GM03348 (cell line): ENCODE measurements around the gene TFCP2.

Source experiments
- DNase-seq: peaks from one replicate; pipeline ENCODE4 v3.0.0; 2012; ENCODE audit warnings: low spot score

Gene TFCP2

GRCh38 chr12:51150777-51151176, 22.2 kb downstream of the TFCP2 start:
- DNase-seq, result no peak

- no peak for DNase-seq
Measured at GRCh38 chr12:51147309-51147708, 25.6 kb downstream of the TFCP2 start.

DNA sequence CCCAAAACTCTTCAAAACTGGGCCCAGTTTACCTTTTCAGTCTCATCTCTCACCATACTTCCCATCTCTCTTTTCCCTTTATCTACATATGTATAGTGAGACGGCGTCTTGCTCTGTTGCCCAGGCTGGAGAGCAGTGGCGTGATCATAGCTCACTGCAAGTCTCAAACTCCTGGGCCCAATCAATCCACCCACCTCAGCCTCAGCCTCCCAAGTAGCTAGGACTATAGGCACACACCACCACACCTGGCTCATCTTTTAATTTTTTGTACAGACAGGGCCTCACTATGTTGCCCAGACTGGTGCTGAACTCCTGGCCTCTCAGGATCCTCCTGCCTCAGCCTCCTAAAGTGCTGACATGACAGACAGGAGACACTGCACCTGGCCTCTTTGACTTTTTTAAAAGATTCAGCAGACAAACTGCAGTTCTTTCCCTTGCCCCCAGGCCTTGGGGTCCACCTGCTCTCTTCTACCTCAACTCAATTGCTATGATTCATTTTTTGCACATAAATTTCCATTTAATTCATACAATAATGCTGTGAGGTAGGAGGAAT, 33.6 kb downstream of the TFCP2 start:
- no peak for DNase-seq

DNA sequence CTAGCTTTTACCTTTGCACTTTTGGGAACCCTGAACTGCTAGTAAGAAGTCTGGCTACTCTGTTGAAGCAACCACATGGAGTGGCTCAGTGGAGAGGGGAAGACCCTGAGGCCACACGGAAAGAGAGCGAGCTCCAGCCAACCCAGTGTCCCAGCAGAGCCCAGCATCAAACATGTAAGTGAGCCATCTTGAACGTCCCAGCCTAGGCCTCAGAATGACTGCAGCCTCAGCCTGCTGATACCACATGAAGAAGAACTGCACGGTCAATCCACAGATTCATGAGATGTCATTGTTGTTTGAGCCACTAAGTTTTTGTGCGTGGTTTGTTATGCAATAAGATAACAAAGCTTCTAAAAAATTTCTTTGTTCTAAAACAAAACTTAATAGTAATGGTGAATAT, 40.2 kb downstream of the TFCP2 start:
- DNase-seq, result no peak

DNA sequence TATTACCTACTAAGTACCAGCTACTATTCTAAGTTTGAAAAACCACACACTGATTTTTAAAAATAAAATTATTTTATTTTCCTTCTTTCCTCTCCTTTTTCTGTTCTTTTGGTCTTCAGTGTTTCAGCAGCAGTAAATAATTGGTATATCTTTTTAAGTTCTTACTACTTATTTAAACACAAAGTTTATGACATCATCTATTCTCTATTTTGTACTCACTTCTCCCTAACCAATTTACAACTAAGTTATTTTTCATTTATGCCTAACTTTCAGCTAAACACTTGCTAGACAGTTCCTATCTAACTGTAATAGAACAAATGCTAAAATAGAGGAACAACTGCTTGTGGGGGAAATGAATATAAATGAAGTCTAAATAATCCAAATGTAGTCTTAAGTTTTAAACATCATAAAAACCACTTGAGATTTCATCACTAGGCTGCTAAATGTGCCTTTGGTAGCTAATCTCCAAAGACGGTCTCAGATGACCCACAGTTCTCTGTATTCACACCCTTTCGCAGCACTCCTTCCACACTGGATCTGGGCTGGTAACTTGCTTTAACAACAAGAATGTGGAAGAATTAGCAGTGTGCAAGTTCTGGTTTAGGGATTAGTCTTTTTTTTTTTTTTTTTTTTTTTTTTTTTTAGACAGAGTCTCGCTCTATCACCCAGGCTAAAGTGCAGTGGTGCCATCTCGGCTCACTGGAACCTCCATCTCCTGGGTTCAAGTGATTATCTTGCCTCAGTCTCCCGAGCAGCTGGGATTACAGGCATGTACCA, 41.0 kb downstream of the TFCP2 start:
- DNase-seq, result no peak

- DNase-seq, result no peak
Measured at GRCh38 chr12:51128919-51129318, 44.0 kb downstream of the TFCP2 start.

- DNase-seq, result peak; percentile 18
Measured at GRCh38 chr12:51127050-51127729, 45.7 kb downstream of the TFCP2 start.

- DNase-seq, result no peak
Measured at GRCh38 chr12:51126297-51126696, 46.6 kb downstream of the TFCP2 start.

DNA sequence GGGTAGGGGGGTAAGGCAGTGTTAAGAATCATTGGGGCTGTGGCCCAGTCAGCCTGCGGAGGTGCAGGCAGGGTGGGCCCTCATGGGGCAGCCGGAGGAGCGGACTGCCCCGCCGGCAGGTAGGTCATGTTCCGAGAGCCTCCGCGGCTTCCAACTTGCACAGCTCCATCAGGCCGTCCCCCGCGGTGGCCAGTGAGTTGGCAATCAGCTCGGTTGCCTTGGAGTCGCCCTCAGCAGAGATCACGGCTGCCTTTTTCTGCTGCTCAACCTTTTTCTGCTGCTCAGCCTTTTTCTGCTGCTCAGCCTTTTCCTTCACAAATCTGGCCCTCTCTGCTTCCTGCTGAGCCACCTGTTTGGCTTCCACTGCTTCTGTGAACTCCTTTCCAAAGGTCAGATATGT, 48.4 kb downstream of the TFCP2 start:
- no peak for DNase-seq

DNA sequence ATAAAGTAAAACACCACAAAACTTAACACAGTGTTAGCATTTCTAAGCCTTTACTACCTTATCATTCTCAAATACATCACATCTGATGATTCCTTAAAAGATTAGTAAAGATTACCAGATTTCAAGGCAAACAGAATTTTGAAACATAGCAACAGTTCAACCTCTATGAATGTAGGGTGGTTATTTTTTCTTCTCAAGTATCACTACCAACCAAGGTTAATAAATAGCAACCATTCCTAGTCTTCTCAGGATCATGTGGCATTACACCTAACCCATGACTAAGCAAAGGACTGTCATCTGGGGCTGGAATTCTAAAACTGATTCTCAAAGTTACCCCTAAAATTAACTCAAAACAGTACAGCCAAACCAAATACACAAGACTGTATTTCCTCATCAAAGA, 50.1 kb downstream of the TFCP2 start:
- no peak for DNase-seq

DNA sequence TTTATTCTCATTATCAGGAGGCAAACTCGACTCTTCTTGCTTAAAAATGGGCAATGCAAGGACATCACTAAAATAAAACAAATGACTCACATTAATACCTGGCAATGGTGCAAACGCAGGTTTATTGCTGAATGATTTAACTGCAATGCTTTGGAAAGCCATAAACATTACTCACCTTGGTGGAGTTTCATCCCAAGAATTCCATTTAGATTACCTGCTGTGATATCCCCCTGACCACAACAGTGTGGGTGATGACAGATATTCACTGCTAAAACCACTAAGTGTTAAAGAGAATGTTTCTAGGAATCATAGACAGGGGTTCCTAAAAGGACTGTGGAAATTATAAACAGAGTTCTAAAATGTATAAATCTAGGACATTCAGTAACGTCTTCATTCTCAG, 54.2 kb downstream of the TFCP2 start:
- DNase-seq, result peak; percentile 34

- DNase-seq, result no peak
Measured at GRCh38 chr12:51115533-51115932, 57.4 kb downstream of the TFCP2 start.

GRCh38 chr12:51108136-51108535, 64.8 kb downstream of the TFCP2 start:
- DNase-seq, result no peak

DNA sequence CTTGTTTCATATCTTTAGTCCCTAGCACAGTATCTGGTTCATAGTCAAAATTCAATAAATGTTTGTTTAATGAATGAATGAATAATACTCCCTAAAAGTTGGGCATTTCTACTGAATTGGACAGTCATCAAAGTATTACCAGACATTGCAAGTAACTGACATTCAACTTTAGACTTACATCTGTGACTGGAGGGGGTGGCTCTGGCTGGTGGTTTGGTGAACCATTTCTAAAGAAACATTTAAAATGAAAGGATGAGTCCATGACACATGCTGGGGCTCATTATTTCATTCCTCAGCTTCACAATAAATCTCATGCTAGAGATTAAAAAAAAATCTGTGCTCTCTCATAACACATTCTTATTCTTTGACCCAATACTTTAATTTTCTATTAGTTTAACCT, 69.0 kb downstream of the TFCP2 start:
- no peak for DNase-seq

DNA sequence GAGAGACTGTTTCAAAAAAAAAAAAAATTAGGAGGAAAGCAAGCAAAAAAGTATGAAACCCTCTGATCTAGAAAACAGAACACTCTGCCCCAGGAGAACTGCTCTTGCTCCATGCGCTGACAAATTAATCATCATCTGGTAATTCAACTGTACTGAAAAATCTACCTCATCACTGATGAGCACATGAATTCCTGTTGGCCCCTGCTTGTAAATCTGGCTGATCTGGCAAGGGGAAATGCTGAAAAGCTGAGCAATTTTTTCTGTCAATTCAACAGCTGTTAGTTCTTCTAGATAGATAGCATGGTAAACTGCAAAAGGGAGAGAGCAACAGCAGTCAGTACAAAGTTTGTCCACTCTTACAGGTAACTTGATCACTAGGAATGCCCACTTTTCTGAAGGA, 74.3 kb downstream of the TFCP2 start:
- no peak for DNase-seq

DNA sequence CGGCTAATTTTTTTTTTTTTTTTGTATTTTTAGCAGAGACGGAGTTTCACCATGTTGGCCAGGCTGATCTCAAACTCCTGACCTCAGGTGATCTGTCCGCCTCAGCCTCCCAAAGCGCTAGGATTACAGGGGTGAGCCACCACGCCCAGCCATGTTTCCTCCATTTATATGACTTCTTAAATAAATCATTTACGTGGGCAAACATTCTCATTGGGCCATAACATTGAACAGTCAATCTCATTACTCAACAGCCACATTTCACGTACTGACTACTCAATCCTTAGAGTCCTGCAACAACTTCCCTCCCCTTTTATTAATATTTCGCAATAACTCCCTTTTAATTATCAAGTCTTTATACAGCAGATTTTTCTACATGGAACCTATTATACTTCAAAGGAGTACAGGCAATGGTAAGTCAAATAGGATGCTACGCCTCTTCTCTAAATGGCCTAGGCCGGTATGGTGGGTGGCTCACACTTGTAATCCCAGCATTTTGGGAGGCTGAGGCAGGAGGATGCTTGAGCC, 82.2 kb downstream of the TFCP2 start:
- no peak for DNase-seq

- DNase-seq, result no peak
Measured at GRCh38 chr12:51087818-51088217, 85.1 kb downstream of the TFCP2 start.

- no peak for DNase-seq
Measured at GRCh38 chr12:51086933-51087332, 86.0 kb downstream of the TFCP2 start.

DNA sequence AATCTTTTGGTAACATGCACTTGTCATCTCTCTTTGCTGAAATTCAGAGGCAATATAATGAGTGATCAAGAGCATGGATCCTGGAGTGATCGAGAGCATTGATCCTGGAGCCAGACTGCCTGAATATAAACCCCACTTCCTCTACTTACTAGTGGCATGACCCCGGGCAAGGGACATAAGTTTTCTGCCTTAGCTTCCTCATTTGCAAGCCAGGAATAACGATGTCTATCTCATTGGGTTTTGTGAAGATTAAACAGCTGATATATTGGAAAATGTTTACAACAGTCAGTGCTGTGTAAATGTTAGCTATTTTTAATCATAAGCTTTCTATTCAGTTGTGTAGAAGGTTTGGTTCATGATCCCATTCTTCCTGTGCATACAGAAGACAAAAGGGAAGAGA, 87.2 kb downstream of the TFCP2 start:
- DNase-seq, result no peak

DNA sequence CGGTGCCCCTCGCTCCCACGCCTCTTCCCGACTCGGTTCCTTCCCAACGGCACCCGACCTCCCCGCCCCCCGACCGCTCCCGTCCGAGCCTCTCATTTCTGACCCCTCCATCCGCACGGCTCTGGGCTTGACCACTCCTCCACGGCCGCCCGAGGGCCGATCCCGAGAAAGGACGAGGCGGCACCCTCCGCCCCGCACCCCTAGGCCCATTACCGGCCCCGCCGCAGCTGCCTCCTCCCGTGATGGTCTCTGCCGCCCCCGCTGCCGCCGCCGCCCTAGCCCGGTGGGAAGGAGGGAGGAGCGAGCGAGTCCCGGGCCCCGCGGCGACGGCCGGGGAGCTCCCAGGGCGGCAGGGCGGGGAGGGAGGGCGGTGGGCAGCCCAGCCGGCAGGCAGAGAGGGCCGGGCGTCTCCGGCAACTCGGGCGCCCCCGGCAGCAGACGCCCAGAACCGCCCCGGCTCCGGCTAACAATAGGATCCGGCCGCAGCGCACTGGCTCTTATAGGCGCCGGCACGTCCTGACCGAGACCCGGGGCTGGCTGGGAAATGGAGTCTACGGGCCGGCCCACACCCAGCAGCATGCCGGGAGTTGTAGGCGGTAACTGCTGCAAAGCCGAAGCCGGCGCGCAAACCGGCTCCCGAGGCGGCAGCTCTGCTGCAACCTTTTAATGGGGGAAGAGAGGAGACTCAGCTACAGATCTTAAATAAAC, 89.7 kb downstream of the TFCP2 start, which contains the start of gene CSRNP2:
Gene CSRNP2, minus strand, starts transcription at position 471 of the 708 bp plus-strand sequence. CDS start 7,035 bp downstream, outside the sequence.
- peak; percentile 99 for DNase-seq

DNA sequence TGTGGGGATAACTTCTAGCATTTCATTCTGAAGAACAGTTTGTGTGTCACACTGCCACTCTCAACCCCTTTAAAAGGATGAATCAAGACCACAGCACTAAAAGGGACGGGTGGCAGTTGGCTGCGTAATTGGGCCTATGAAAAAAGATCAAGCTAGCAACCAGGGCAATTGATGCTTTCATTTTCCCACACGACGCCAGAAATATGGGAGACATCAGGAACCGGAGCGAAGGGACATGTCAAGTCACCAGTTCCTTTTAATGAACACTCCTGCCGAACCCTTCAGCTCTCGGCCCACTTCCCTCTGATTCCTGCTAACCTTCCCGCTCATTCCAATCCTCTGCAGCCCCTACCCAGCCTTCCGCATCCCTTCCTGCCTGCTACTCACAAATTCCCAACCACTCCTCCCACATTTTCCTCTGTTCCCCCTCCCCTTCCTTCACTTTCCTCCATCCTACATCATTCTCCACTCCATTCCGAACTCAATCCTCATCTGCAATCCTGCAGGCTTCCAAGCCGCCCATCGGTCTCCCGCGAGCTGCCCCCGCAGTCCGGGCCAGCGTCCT, 90.3 kb downstream of the TFCP2 start:
- no peak for DNase-seq

GRCh38 chr12:51081421-51081820, 91.5 kb downstream of the TFCP2 start:
- no peak for DNase-seq
